Measurements from ENCODE around the gene PXYLP1.

PXYLP1 gene

DNA sequence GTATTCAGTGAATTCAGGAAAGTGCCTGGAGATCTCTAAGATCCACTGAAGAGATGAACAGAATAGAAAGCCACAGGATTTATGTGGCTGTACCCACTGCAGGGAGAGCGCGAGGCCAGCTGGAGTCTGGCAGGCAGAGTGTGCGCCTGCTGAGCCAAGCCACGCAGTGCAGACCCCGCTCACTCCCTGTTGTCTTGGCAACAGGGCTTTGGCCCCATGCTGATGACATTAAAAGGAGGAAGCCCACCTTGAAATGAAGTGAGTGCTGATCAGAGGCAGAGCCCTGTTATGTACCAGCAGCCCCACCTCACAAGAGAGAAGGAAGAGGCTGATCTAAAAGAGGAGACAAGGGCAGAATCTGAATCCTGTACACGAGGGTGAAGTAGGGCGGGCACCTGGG, 36.7 kb downstream of the PXYLP1 start:
- no peak for DNase-seq (ENCODE audit: low read depth, low spot score)
- H3K27ac ChIP-seq, result no peak overlapping the region

DNA sequence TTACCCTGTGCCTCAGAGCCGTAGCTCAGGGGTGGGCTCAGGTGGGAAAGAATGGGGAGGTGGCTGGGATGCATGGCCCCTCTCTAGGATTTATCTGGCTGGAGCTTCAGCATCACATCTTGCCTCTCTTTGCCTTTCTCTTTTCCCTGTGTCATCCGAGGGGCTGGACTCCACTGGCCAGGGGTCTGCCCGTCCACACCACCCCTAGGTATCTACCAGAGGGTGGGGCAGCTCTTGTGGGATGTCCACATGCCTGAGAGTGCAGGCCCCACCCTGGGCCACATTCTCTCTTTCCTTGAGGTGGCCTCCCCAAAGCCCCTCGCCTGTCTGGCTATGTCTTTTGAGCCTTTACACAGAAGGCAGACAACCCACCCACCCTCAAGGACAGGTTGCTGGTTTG, 37.2 kb downstream of the PXYLP1 start:
- no peak overlapping the region for H3K27ac ChIP-seq
- DNase-seq (ENCODE audit: low read depth, low spot score), result no peak

DNA sequence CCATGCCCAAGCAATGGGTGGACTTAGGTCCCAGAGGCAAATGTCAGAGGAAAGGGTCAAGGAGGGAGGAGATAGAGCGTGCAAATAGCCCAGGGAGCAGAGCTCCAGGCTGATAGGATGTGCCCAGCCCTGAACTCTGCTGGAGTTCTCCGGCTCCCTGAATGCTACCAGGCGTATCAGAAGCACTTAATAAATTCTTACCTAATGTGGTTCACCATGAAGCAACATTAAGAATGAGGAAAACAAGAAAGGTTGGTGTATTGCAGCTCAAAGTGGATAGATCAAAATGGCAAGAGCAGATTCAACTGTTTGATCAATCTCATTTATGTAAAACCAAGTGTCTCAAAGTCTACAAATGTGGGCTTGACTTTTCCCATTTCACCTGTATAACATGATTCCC, 38.3 kb downstream of the PXYLP1 start:
- no peak overlapping the region for H3K27ac ChIP-seq
- DNase-seq (ENCODE audit: low read depth, low spot score), result no peak

DNA sequence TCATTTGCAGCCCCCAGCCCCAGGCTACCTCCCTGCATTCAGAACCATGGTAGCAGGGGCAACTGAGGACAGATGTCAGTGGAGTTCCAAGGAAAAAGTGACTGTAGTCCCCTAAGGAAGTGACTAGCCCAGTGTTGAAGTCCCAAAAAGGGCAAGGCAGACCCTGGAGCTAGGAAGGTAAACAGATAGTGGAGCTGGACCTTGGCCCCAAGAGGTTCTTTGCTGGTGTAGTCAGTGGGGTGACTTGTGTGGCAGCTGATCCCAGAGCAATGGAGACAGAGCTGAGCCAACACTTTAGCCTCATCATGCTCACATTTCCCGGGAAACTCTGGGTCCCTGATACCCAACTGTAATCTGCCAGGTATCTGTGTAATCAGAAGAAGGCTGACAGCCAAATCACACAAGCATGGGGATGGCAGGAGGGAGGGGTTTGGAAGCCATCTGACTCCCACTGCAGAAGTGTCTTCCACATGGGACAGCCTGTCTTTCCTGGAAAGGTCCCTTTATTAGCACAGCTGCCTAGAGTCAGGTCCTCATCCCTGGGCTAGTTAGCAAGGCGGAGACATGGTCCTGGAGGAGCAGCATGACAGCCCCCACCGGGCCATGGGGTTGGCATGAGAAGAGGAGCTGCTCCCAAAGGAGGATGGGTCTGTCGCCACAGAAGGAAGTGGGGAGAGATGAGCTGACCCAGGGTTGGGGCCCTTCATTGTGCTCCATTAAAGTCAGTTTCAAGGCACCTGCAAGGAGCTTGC, 39.8 kb downstream of the PXYLP1 start:
- no peak overlapping the region for H3K27ac ChIP-seq
- no peak for DNase-seq (ENCODE audit: low read depth, low spot score)

GRCh38 chr3:141272906-141273662, 41.5 kb downstream of the PXYLP1 start:
- DNase-seq (ENCODE audit: low read depth, low spot score), result no peak
- no peak overlapping the region for H3K27ac ChIP-seq

GRCh38 chr3:141273700-141274410, 42.2 kb downstream of the PXYLP1 start:
- no peak overlapping the region for H3K27ac ChIP-seq
- no peak for DNase-seq (ENCODE audit: low read depth, low spot score)

DNA sequence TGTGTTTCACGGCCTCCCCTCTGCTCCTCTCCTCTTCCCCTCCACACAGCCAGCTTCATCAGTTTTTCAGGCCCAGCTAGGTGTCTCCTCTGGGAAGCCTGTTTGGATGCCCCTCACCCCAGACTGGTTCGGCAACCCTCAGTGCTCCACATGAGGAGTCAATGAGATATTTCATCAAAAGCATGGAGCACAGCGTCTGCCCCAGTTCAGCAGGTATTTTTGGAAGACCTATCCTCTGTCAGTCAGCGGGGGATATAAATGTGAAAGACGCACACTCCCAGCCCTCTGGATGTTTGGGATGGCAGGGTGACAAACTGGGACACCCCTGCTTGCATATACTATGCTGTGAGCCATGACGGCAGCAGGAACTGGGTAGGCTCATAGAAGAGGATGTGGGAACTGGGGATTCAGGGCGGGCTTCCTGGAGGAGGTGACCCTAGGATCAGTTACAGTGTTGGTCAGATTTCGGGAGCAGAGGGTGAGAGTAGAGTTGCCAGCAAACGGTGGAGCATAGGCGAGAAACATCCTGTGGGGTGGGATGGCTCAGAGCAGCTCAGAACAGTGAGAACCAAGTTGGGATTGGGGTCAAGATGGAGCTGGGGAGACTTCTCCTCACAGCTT, 42.9 kb downstream of the PXYLP1 start:
- no peak for DNase-seq (ENCODE audit: low read depth, low spot score)
- H3K27ac ChIP-seq, result peak overlapping the region; percentile 85

- peak overlapping the region; percentile 85 for H3K27ac ChIP-seq
- peak; percentile 90 for DNase-seq (ENCODE audit: low read depth, low spot score)
These were observed 43.4 kb downstream of the PXYLP1 start for GRCh38 chr3:141275032-141275422.

DNA sequence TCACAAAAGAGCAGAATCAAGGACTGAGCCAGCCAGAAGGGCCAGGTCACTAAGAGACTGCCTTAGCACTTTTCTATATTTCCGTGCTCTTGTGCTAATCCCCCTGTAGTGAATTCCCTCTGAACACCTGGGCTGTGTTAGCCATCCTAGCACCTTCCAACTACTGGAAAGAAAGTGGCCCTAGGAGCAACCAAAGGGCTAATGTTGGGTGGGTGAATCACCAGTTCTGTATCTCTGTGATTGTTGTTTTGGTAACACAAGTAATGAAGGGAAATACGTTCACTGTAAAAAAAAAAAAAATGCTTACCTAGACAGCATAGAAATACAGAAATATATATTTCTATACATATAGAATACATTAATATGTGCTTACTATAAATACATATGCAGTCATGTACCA, 43.9 kb downstream of the PXYLP1 start:
- H3K27ac ChIP-seq, result peak overlapping the region; percentile 85
- no peak for DNase-seq (ENCODE audit: low read depth, low spot score)

DNA sequence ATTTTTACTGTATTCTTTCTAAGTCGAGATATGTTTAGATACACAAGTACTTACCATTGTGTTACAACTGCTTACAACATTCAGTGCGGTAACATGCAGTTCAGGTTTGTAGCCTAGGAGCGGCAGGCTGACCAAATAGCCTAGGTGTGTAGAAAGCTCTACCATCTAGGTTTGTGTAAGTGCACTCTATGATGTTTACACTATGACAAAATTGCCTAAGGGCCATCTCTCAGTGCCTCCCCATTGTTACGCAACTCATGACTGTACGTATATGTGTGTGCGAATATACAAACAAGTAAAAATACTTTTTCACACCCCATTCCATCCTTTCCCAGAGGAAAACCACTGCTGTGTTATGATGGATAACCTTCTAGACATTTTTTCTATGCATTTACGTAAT, 44.3 kb downstream of the PXYLP1 start:
- peak; percentile 98 for DNase-seq (ENCODE audit: low read depth, low spot score)
- peak overlapping the region; percentile 85 for H3K27ac ChIP-seq

DNA sequence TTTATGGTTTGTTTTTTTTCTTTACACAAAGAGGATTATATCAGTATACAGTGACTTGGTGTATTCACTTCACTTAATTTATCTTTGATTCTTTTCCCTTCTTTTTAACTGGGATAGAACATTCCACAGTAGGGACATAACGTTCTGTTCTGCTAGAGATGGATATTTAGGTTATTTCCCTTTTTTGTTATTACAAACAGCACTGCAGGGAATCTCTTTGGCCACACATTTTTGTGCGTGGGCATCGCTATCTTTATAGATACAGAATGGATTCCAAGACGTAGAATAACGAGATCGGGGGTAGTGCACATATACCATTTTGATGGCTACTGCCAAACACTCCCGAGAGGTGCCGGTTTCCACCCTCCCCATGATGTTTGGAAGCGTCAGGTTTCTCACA, 44.8 kb downstream of the PXYLP1 start:
- peak overlapping the region; percentile 85 for H3K27ac ChIP-seq
- DNase-seq (ENCODE audit: low read depth, low spot score), result no peak

- no peak for DNase-seq (ENCODE audit: low read depth, low spot score)
- H3K27ac ChIP-seq, result no peak overlapping the region
These were observed 45.8 kb downstream of the PXYLP1 start for GRCh38 chr3:141277451-141277850.

- no peak for DNase-seq (ENCODE audit: low read depth, low spot score)
- no peak overlapping the region for H3K27ac ChIP-seq
These were observed 46.8 kb downstream of the PXYLP1 start for GRCh38 chr3:141278196-141279076.

DNA sequence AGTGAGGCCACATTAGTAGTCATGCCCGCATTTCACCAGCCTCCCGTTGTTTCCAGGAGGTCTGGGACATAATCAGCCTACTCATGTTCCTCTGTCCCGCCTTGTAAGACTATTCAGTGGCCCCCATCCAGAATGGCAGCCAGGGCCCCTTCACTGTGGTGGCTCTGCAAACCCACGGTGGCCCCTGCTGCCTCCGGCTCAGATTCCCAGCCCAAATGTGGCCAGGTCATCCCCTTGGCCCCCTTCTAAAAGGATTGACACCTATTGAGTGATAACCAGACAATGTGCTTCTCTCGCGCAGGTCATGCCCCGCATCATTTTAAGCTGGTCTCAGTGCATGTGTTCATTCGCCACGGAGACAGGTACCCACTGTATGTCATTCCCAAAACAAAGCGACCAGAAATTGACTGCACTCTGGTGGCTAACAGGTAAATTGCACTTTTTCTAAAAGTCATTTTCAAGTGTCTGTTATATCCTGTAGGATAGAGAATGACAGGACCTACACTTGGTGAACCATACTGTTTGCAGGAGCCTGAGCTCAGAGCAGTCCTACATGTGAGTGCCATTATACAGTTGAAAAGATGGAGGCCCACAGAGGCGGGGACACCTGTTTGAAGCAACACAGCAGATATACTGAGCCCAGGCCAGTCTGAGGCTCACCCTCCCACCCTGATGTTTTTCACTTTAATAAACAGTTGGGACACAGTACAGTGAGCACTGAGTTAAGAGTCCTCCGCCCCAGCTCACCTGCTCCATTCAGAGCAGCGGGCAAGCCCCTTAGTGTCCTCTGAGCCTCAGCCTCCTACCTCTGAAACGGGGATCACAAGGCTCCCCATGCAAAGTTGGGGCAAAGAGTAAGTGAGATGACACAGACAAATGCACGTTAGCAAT, 47.7 kb downstream of the PXYLP1 start:
- DNase-seq (ENCODE audit: low read depth, low spot score), result no peak
- no peak overlapping the region for H3K27ac ChIP-seq

GRCh38 chr3:141280086-141280485, 48.5 kb downstream of the PXYLP1 start:
- no peak overlapping the region for H3K27ac ChIP-seq
- no peak for DNase-seq (ENCODE audit: low read depth, low spot score)

DNA sequence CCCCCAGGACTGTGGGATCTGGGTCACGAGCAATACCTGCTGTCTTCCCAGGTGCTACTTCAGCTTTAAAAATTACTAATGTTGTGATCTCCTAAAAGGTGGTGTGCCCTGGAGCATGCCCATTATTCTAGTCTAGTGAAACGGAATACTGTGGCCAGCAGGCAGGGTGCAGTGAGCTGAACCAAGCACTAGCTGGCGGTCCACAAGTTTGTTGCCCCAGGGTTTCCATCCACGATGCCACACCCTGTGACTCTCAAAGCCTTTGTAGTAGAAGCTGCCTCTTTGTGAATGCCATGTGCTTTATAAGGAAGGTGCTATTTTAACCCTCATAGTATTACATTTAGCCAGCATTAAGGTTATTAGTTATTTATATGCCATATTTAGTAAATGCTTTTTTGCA, 49.1 kb downstream of the PXYLP1 start:
- H3K27ac ChIP-seq, result no peak overlapping the region
- no peak for DNase-seq (ENCODE audit: low read depth, low spot score)

- H3K27ac ChIP-seq, result no peak overlapping the region
- no peak for DNase-seq (ENCODE audit: low read depth, low spot score)
These were observed 53.9 kb downstream of the PXYLP1 start for GRCh38 chr3:141285570-141285969.

- no peak overlapping the region for H3K27ac ChIP-seq
- no peak for DNase-seq (ENCODE audit: low read depth, low spot score)
These were observed 55.2 kb downstream of the PXYLP1 start for GRCh38 chr3:141286856-141287255.

DNA sequence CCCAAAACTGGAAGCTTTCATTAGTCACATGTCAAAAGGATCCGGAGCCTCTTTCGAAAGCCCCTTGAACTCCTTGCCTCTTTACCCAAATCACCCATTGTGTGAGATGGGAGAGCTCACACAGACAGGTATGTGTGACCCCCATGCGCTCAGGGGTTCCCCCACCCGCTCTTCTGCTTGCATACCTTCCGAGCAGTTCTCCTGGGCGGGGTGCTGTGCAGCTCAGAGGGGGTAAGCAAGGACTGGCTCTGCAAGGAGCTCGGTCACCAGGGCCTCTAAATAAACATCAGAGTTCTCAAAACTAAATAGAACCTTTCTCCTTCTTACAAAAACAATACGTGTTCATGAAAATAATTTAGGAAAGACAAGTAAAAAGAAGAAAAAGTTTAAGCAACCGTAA, 55.7 kb downstream of the PXYLP1 start:
- no peak for DNase-seq (ENCODE audit: low read depth, low spot score)
- H3K27ac ChIP-seq, result no peak overlapping the region

All from epithelial cell of prostate (primary cell).